Glutamatergic neuron (in vitro differentiated cells): ENCODE data around the gene ANKRD9. TPM values are rescaled to one million over a fixed set of nuclear protein-coding genes. Genes with fewer than 3 reads are reported as not detected.

Experiments used
- DNase-seq: peaks from one replicate; pipeline ENCODE4 v3.0.0; 2022
- H3K27ac Mint-ChIP-seq: one replicate; pipeline ENCODE4 v1.8.0; 2020; ENCODE audit warnings: mild to moderate bottlenecking, mixed read lengths, inconsistent platforms; ENCODE audit not compliant: unreplicated experiment
- H3K27me3 Mint-ChIP-seq: one replicate; pipeline ENCODE4 v1.8.0; 2020; ENCODE audit warnings: mild to moderate bottlenecking, moderate library complexity, mixed read lengths, inconsistent platforms; ENCODE audit not compliant: unreplicated experiment
- H3K36me3 Mint-ChIP-seq: one replicate; pipeline ENCODE4 v1.8.0; 2020; ENCODE audit warnings: mild to moderate bottlenecking, mixed read lengths, inconsistent platforms; ENCODE audit not compliant: unreplicated experiment
- H3K4me1 Mint-ChIP-seq: one replicate; pipeline ENCODE4 v1.8.0; 2020; ENCODE audit warnings: mild to moderate bottlenecking, low read depth, mixed read lengths, inconsistent platforms; ENCODE audit not compliant: unreplicated experiment
- H3K4me3 Mint-ChIP-seq: one replicate; pipeline ENCODE4 v1.8.0; 2020; ENCODE audit warnings: mild to moderate bottlenecking, mixed read lengths, inconsistent platforms; ENCODE audit not compliant: unreplicated experiment
- H3K9me3 Mint-ChIP-seq: one replicate; pipeline ENCODE4 v1.8.0; 2020; ENCODE audit warnings: mild to moderate bottlenecking, moderate library complexity, mixed read lengths, inconsistent platforms; ENCODE audit not compliant: unreplicated experiment
- long read RNA-seq: library from polyadenylated mRNA; unstranded; transcript quantifications from one replicate; pipeline ENCODE4 v2.0.0, GENCODE V29; 2020; ENCODE audit not compliant: unreplicated experiment
- total RNA-seq: library from RNA; stranded (reverse); fragmentation: NEBNext Ultra II Directional; extraction: Animal tissue kit (Norgen Biotek cat#: 25700); gene quantifications from one replicate; pipeline ENCODE4 v1.2.1, GENCODE V29; 2021; ENCODE audit not compliant: unreplicated experiment
- TF ChIP-seq, protein P1 (sequence below): fragments of 200-600 bp; sonication (generic); IDR thresholded peaks from one replicate; pipeline ENCODE4 v1.5.0; 2021; ENCODE audit not compliant: partially characterized antibody, unreplicated experiment

ANKRD9 gene, protein sequence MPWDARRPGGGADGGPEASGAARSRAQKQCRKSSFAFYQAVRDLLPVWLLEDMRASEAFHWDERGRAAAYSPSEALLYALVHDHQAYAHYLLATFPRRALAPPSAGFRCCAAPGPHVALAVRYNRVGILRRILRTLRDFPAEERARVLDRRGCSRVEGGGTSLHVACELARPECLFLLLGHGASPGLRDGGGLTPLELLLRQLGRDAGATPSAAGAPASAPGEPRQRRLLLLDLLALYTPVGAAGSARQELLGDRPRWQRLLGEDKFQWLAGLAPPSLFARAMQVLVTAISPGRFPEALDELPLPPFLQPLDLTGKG
- 3.5 TPM for total RNA-seq
- long read RNA-seq, partial matches to known transcripts: 0 of 1 reads
- long read RNA-seq, other reads (novel, unspliced or antisense): 0 of 1 reads

DNA sequence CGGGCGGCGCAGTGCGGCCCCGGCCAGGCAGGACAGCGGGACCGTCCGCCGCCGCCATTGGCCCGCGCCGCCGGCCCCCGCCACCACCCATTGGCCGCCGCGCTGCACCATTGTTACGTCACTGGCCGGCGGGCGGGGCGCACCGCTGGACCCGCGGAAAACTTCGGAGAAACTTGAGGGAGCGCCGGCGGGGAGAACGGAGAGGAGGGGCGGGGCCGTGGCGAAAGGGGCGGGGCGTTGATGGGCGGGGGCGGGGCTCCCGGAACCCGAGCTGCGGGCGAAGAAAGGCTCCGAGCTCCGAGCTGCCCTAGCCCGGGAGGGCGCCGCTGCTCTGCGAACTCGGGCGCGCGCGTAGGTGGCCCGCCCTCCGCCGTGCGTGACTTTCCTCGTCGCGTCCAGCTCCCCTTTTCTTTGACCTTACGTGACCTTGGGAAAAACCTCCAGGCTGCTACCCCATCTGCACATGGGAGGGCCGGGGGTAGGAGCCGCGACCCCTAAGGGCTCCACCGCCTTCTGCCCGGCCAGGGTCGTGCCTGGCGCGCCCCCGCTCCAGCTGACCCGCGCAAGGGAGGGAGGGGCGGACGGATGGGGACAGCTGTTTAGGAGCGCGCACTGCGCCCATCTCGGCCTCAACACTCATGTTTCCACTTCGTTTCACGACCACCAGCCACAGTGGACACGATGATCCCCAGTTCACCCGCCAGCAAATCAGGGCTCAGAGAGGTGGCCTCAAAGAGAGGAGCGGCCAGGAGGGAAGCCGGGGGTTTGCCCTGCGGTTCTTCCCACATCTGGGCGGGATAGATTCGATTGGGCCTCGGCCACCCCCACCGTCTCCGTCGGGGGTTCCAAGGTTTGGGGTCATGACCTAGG lies at the start of gene ANKRD9:
Gene ANKRD9 (minus strand): TSS at position 31 of the 870 bp plus-strand sequence. CDS start 1,887 bp downstream, outside the sequence.
- Mint-ChIP-seq H3K27me3 (peaks cover 10% of the 10 kb centered on the region), H3K4me1 (peaks cover 9% of the 10 kb centered on the region), H3K36me3 (no peaks in the 10 kb centered on the region), H3K4me3 (peak within 1 kb of the TSS; percentile 81), H3K9me3 (peaks cover 2% of the 10 kb centered on the region), H3K27ac (no peak within 1 kb of the TSS)
- TF ChIP-seq, protein P1, sequence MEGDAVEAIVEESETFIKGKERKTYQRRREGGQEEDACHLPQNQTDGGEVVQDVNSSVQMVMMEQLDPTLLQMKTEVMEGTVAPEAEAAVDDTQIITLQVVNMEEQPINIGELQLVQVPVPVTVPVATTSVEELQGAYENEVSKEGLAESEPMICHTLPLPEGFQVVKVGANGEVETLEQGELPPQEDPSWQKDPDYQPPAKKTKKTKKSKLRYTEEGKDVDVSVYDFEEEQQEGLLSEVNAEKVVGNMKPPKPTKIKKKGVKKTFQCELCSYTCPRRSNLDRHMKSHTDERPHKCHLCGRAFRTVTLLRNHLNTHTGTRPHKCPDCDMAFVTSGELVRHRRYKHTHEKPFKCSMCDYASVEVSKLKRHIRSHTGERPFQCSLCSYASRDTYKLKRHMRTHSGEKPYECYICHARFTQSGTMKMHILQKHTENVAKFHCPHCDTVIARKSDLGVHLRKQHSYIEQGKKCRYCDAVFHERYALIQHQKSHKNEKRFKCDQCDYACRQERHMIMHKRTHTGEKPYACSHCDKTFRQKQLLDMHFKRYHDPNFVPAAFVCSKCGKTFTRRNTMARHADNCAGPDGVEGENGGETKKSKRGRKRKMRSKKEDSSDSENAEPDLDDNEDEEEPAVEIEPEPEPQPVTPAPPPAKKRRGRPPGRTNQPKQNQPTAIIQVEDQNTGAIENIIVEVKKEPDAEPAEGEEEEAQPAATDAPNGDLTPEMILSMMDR: no peak
- DNase-seq: peak; percentile 92

DNA sequence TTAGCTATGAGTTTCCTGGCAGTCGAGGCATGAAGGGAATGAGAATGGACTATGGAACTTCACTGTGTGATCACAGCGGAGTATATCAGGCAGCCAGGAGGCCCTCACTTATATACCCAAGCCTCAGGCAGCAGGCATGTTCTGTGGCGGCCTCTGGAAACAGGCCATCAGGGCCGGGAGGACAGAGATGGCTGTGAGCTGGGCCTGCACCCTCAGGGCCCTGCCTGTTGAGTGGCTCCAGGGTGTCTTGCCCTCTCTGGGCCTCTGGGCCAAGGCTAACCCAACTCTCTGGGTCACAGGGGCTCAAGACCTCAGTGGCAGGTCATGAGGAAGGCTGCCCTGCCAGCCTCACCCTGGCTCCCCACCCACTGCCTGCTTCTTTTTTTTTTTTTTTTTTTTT lies 49.0 kb upstream of the ANKRD9 start:
- H3K4me3 Mint-ChIP-seq: no peak overlapping the region
- no peaks in the 10 kb centered on the region for H3K4me1 Mint-ChIP-seq
- DNase-seq: no peak
- TF ChIP-seq, protein P1: no peak
- H3K9me3 Mint-ChIP-seq: peaks cover 1% of the 10 kb centered on the region
- peaks cover 5% of the 10 kb centered on the region for H3K36me3 Mint-ChIP-seq
- no peaks in the 10 kb centered on the region for H3K27me3 Mint-ChIP-seq
- no peak overlapping the region for H3K27ac Mint-ChIP-seq

DNA sequence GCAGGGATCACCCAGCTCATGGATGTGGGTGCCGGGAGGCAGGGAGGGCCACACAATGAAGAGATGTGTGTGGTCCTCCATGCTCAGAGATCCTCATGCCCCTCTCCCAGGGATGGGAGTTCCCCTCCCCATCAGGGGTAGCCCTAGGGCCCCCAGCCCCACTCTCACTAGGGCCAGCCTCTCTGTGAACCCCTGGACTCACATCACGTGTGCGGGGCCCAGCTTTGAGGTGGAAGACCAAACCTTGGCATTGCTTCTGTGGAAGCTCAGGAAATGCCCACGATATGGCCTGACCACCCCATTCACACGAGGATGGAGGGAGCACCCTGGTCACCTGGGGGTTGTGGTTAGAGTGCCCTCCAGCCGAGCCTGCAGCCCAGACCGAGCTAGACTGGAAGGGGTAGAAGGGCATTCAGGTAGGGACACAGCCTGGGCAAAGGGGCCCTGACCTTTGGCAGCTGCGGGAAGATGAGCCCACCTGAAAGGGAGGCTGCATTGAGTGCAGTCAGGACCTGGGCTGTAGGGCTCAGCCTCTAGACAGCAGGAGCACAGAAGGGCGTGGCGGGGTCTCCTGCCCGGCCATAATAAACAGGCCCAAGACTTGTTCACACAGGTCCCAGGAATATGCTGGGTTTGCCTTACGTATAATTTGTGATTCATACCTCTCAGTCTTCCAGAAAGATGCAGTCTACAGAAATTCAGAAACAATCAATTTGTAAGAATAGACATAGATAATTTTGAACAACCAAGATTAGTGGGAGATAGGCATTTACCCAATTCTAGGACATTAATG lies 48.1 kb upstream of the ANKRD9 start:
- Mint-ChIP-seq H3K27ac (no peak overlapping the region), H3K27me3 (no peaks in the 10 kb centered on the region), H3K9me3 (peaks cover 1% of the 10 kb centered on the region), H3K36me3 (peaks cover 5% of the 10 kb centered on the region), H3K4me1 (no peaks in the 10 kb centered on the region), H3K4me3 (no peak overlapping the region)
- TF ChIP-seq, protein P1: no peak
- DNase-seq: no peak

DNA sequence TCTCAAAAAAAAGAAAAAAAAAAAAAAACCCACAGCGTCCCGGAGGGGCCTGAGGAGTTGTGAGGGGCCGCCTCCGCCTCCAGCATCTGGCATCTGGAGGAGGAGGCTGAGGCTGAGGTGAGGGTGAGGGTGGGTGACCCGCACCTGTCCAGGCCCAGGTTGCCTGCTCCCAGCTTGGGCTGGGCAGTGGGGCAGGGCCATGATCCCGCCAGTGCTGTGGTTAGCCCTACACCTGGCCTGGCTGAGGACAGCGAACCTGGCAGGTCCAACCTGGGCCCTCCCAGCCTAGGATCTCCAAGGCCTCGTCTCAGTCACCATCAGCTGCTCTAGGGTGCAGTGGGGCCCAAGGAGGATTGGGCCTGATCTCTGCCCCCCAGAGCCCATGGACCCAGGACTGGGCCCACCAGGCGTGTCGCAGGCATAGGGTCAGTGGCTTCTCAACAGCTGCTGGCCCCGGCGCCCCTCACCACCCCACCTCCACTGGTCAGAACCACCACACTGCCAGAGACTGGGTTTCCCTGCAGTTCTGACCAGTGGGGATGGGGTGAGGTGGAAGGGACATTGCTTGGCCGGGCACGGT lies 46.6 kb upstream of the ANKRD9 start:
- no peak for DNase-seq
- H3K4me3 Mint-ChIP-seq: no peak overlapping the region
- TF ChIP-seq, protein P1: no peak
- no peaks in the 10 kb centered on the region for H3K27me3 Mint-ChIP-seq
- H3K4me1 Mint-ChIP-seq: no peaks in the 10 kb centered on the region
- H3K27ac Mint-ChIP-seq: no peak overlapping the region
- peaks cover 5% of the 10 kb centered on the region for H3K36me3 Mint-ChIP-seq
- H3K9me3 Mint-ChIP-seq: no peaks in the 10 kb centered on the region
